NCI-H2196 (cell line): ENCODE data around the gene USP54.

Experiments
- DNase-seq: peaks from one replicate; lab custom pipeline; 2025; ENCODE audit not compliant: unreplicated experiment; lab: John Stamatoyannopoulos, UW

USP54 gene

GRCh38 chr10:73537288-73537687 is 53.9 kb downstream of the USP54 start:
- no peak for DNase-seq

GRCh38 chr10:73534857-73535256 is 56.3 kb downstream of the USP54 start:
- no peak for DNase-seq

GRCh38 chr10:73529089-73529832 is 61.9 kb downstream of the USP54 start:
- DNase-seq, result peak; percentile 78

GRCh38 chr10:73522263-73522662 is 68.9 kb downstream of the USP54 start:
- DNase-seq, result no peak

GRCh38 chr10:73519336-73519735 is 71.8 kb downstream of the USP54 start:
- no peak for DNase-seq

DNA sequence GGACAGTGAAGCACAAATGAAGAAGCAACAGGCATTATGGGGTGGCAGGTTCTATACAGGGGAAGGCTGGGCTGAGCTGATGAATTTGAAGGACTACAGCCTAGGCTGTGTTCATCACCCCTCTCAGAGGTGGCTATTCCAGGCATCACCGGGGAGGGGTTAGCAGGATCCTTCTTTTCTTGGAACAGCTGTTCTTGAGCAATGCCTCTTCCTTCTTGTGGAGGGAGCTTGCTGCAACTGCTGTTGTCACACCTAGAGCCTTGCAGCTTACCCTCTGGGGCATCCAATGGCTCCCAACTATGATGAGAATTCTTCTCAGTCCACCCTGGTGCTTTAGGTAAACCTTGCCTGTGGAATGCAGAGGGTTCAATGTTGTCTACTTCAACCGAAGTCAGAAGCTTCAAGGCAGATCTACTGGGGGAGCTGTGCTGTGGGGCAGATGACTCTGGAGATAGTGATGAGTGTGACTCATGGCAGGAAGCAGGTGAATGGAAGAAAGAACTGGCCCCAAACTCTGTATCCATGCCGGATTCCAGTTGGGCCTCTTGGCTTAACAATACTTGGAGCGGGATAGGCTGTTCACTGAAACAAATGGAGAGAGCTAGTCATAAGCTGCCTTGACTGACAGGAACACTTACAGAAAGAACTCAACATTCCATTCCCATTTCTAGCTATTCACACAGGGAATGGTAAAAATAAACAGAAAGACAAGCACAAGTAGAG is 73.8 kb downstream of the USP54 start:
- DNase-seq, result no peak

DNA sequence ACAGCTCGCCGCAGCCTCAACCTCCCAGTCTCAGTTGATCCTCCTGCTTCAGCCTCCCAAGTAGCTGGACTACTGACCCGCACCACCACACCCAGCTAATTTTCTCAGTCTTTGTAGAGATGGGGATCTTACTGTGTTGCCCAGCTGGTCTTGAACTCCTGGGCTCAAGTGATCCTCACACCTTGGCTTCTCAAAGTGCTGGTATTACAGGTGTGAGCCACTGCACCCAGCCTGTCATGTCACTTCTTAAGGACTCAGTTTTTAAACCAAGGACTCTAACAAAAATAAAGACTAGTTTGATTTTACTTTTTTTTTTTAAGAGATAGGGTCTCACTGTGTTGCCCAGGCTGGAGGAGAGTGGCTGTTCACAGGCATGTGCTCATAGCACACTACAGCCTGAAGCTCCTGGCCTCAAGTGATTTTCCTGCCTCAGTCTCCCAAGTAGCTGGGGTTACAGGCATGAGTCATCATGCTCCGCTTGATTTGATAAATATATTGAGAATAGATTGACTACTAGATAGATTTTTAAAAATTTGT is 78.9 kb downstream of the USP54 start:
- DNase-seq, result no peak

DNA sequence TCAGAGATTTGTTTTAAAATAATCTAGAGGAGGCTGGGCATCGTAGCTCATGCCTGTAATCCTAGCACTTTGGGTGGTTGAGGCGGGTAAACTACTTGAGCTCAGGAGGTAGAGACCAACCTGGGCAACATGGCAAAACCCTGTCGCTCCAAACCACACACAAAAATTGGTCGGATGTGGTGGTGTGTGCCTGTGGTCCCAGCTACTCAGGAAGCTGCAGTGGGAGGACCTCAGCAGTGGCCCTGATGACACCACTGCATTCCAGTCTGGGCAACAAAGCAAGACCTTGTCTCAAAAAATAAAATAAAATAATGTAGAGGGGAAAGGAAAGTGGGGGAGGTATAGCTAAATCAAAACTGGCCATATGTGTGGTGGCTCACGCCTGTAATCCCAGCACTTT is 81.4 kb downstream of the USP54 start:
- DNase-seq, result no peak

DNA sequence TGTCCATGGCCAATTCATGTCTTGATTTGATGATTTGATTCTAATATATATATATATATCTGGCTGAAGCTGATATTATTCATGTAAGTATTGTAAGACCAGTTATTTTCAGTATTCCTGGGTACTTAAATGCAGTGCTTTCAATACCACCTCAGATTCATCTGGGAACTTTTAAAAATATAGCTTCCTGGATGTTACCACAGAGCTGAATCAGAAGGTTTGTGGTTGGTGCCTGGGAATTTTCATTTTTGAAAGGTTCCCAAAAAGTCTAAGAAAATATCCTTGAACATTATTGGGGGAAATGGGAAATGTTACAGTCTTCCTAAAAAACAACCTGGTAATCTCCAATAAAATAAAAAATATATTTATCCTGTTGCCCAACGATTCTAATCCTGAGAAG is 84.7 kb downstream of the USP54 start:
- no peak for DNase-seq

- no peak for DNase-seq
Observed at GRCh38 chr10:73506074-73506473, 85.1 kb downstream of the USP54 start.

DNA sequence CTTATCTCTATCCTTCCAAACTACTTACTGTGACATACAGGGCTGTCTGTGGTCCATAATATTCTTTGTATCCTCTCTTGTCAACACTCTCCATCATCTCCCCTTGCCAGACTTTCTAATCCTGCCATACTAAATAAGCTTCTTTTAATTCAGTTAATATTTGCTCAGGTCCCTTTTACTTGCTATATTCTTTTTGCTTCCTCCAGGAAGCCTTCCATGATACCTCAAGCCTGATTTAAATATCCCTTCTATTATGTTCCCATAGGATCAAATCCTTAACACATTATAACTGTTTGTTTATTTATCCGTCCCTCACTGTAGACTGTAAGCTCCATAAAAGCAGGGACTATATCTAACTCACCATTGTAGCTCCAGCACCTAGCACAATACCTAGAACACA is 88.1 kb downstream of the USP54 start:
- DNase-seq, result no peak

DNA sequence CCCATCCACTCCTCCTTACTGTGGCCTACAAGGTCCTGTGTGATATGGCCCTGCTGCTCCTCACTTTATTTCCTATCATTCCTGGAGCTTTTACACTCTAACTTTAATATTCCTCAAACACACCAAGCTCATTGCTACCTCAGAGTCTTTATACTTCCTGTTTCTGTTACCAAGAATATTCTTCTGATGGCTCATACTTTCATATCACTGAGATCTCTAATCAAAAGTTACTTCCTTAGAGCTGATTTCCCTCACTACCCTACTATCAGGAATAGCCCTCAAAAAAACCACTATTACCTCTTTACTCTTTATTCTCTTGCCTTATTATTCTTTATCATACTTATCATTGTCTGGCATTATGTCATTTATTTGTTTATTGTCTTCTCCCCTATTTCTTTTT is 89.5 kb downstream of the USP54 start:
- DNase-seq, result no peak

- no peak for DNase-seq
Observed at GRCh38 chr10:73497623-73498022, 93.5 kb downstream of the USP54 start.

GRCh38 chr10:73495884-73496674 is 95.1 kb downstream of the USP54 start, which contains the start of gene PPP3CB:
Gene PPP3CB, minus strand, starts transcription at chr10:73496024. Its CDS starts 135 bp downstream, at chr10:73495889.
- peak; percentile 71 for DNase-seq

GRCh38 chr10:73495226-73495883 is 95.8 kb downstream of the USP54 start:
- peak; percentile 71 for DNase-seq

DNA sequence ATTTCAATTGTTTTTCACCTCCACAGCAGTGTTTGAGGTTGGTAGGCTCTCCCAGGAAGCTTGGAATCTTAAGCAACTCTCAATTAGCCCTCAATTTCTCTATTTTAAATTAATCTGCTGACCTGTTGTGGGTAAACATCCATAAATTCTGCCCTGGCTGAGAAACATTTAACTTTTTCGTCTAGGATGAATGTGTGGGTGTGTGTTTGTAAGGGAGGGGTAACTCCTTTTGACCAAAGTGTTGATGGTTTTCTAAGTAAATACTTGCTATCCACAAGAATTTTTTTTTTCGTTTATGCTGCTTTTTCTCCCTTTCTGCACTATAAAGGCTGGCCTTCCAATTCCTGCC is 96.3 kb downstream of the USP54 start:
- DNase-seq, result no peak

DNA sequence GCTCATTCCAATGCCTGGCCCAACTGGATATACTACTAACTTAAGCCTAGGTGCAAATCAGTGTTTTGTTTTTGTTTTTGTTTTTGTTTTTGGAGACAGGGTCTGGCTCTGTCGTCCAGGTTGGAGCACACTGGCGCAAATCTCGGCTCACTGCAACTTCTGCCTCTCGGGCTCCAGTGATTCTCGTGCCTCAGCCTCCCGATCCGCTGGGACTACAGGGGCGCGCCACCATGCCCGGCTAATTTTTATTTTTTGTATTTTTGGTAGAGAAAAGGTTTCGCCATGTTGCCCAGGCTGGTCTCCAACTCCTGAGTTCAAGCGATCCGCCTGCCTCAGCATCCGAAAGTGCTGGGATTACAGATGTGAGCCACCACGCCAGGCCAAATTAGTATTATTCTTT is 96.9 kb downstream of the USP54 start:
- DNase-seq, result no peak

DNA sequence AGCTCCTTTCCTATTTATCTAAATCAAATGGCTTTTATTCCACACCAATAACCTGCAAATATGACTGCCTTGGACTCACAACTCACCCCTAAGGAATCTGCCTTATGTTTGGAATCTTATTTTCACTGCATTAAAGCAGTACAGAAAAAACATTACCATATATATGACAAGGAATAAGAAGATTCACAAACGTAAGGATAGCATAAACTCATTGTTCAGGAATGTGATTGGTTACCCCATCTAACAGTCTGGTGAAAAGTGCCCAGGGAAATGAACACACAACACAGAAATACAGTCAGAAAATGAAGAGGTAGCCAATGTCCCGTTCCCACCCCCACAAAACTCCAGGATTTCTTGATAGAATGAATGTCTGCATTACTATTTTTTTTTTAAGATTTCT is 97.4 kb downstream of the USP54 start:
- no peak for DNase-seq

DNA sequence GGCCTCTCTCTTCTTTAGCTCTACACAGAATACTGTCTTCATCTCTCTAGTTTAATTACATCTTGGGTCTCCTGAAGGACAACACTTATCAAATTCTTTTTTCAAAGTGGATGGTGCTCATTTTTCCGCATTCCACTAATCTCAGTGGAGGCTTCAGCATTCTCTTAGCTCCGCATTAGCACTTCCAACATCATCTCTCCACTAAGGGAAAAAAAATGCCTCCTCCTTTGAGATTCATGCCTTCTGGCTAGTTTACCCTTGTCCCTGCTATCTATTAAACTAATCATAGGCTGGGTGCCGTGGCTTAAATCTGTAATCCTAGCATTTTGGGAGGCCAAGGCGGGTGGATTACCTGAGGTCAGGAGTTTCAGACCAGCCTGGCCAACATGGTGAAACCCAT is 104.5 kb downstream of the USP54 start:
- no peak for DNase-seq

DNA sequence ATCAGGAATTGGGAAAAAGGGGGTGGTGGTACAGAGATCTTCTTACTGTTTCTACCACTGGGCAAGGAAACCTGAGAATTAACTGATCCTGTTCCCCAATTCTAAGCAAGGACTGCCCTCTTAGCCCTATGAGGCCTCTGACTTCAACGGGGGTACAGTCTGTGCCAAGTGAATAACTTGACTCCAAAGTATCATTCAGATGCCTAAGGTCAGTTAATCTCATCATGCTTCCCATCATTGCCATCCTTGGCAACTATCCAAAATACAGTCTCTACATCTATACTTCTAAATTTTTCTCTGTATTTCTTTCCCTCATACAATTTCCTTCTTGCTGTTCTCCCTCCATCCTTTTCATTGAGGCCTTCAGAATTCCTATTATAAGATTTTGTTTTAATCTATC is 105.8 kb downstream of the USP54 start:
- DNase-seq, result no peak

- DNase-seq, result no peak
Observed at GRCh38 chr10:73480158-73480557, 111.0 kb downstream of the USP54 start.
